ENCODE results near the gene CNOT8.

The CNOT8 gene

GRCh38 chr5:154868702-154869101, 10.3 kb downstream of the CNOT8 start:
- no peak overlapping the region for H3K4me3 ChIP-seq (ENCODE audit: low read length)
- no peak overlapping the region for H3K9ac ChIP-seq (ENCODE audit: low read length)
- H3K27me3 ChIP-seq (ENCODE audit: low read depth, low read length), result no peaks in the 10 kb centered on the region
- no peak overlapping the region for H3K27ac ChIP-seq (ENCODE audit: low read length)
- no peaks in the 10 kb centered on the region for H3K9me3 ChIP-seq (ENCODE audit: insufficient read depth, low read length)
- no peak overlapping the region for H3K4me2 ChIP-seq (ENCODE audit: low read length)
- no peak for TF ChIP-seq CTCF (IDR thresholded peaks at IDR 0.05; ENCODE audit: low read depth, low read length)
- no peak for TF ChIP-seq EZH2phosphoT487 (IDR thresholded peaks at IDR 0.05; ENCODE audit: low read depth)
- H3K79me2 ChIP-seq (ENCODE audit: low read length), result peaks cover 11% of the 10 kb centered on the region
- peaks cover 32% of the 10 kb centered on the region for H3K36me3 ChIP-seq (replicated peaks; ENCODE audit: low read depth, low read length)
- no peak overlapping the region for H2AFZ ChIP-seq (ENCODE audit: low read depth, low read length)
- H4K20me1 ChIP-seq (ENCODE audit: insufficient read depth, low read length), result no peaks in the 10 kb centered on the region
- H3K4me1 ChIP-seq (ENCODE audit: low read length), result no peaks in the 10 kb centered on the region

- no peaks in the 10 kb centered on the region for H3K4me1 ChIP-seq (ENCODE audit: low read length)
- peaks cover 38% of the 10 kb centered on the region for H3K36me3 ChIP-seq (replicated peaks; ENCODE audit: low read depth, low read length)
- H4K20me1 ChIP-seq (ENCODE audit: insufficient read depth, low read length), result no peaks in the 10 kb centered on the region
- no peak overlapping the region for H2AFZ ChIP-seq (ENCODE audit: low read depth, low read length)
- no peaks in the 10 kb centered on the region for H3K79me2 ChIP-seq (ENCODE audit: low read length)
- H3K4me2 ChIP-seq (ENCODE audit: low read length), result no peak overlapping the region
- TF ChIP-seq EZH2phosphoT487 (IDR thresholded peaks at IDR 0.05; ENCODE audit: low read depth), result no peak
- no peak for TF ChIP-seq CTCF (IDR thresholded peaks at IDR 0.05; ENCODE audit: low read depth, low read length)
- H3K9me3 ChIP-seq (ENCODE audit: insufficient read depth, low read length), result no peaks in the 10 kb centered on the region
- H3K4me3 ChIP-seq (ENCODE audit: low read length), result no peak overlapping the region
- H3K9ac ChIP-seq (ENCODE audit: low read length), result no peak overlapping the region
- H3K27ac ChIP-seq (ENCODE audit: low read length), result no peak overlapping the region
- no peaks in the 10 kb centered on the region for H3K27me3 ChIP-seq (ENCODE audit: low read depth, low read length)
Measured at GRCh38 chr5:154871734-154872133, 13.3 kb downstream of the CNOT8 start.

- Histone ChIP-seq H3K27me3 (ENCODE audit: low read depth, low read length) (no peaks in the 10 kb centered on the region), H3K36me3 (replicated peaks; ENCODE audit: low read depth, low read length) (peaks cover 54% of the 10 kb centered on the region), H3K9ac (ENCODE audit: low read length) (no peak overlapping the region), H2AFZ (ENCODE audit: low read depth, low read length) (no peak overlapping the region), H4K20me1 (ENCODE audit: insufficient read depth, low read length) (no peaks in the 10 kb centered on the region), H3K27ac (ENCODE audit: low read length) (no peak overlapping the region), H3K4me2 (ENCODE audit: low read length) (no peak overlapping the region), H3K9me3 (ENCODE audit: insufficient read depth, low read length) (0 out of 2 replicates have a peak, but pooled peaks cover under 1% of the 10 kb centered on the region), H3K79me2 (ENCODE audit: low read length) (no peaks in the 10 kb centered on the region), H3K4me1 (ENCODE audit: low read length) (no peaks in the 10 kb centered on the region), H3K4me3 (ENCODE audit: low read length) (no peak overlapping the region)
- TF ChIP-seq EZH2phosphoT487 (IDR thresholded peaks at IDR 0.05; ENCODE audit: low read depth) (no peak), CTCF (IDR thresholded peaks at IDR 0.05; ENCODE audit: low read depth, low read length) (no peak)
Measured at GRCh38 chr5:154873791-154874331, 15.4 kb downstream of the CNOT8 start.

GRCh38 chr5:154878642-154879335, 20.4 kb downstream of the CNOT8 start:
- Histone ChIP-seq H3K4me1 (ENCODE audit: low read length) (no peaks in the 10 kb centered on the region), H3K9me3 (ENCODE audit: insufficient read depth, low read length) (0 out of 2 replicates have a peak, but pooled peaks cover 5% of the 10 kb centered on the region), H3K79me2 (ENCODE audit: low read length) (no peaks in the 10 kb centered on the region), H4K20me1 (ENCODE audit: insufficient read depth, low read length) (no peaks in the 10 kb centered on the region), H3K4me3 (ENCODE audit: low read length) (no peak overlapping the region), H3K36me3 (replicated peaks; ENCODE audit: low read depth, low read length) (peaks cover 73% of the 10 kb centered on the region), H3K4me2 (ENCODE audit: low read length) (no peak overlapping the region), H3K27me3 (ENCODE audit: low read depth, low read length) (no peaks in the 10 kb centered on the region), H2AFZ (ENCODE audit: low read depth, low read length) (no peak overlapping the region), H3K9ac (ENCODE audit: low read length) (no peak overlapping the region), H3K27ac (ENCODE audit: low read length) (no peak overlapping the region)
- TF ChIP-seq CTCF (IDR thresholded peaks at IDR 0.05; ENCODE audit: low read depth, low read length) (no peak), EZH2phosphoT487 (IDR thresholded peaks at IDR 0.05; ENCODE audit: low read depth) (no peak)

All from OCI-LY3 (cell line).